Activated T-cell treated with anti-CD3 and anti-CD28 coated beads, Interleukin-2, amount 50 U/mL, for 24 hours (primary cell): ENCODE results near the gene ASB17.
"Not testable (repeated sequence)": the region's sequence is repeated elsewhere in the genome, so short reads cannot be mapped to it uniquely, and the experiment has no call there.

Experiments used
- DNase-seq: peaks from one replicate; pipeline ENCODE4 v3.0.0-alpha.2; 2020
- H3K27ac Mint-ChIP-seq: 2 replicates; pipeline ENCODE4 v1.8.0; 2020; ENCODE audit warnings: mild to moderate bottlenecking, mixed read lengths
- H3K27me3 Mint-ChIP-seq: 2 replicates; pipeline ENCODE4 v1.8.0; 2020; ENCODE audit warnings: mixed read lengths
- H3K36me3 Mint-ChIP-seq: 2 replicates; pipeline ENCODE4 v1.8.0; 2020; ENCODE audit warnings: low read depth, mixed read lengths
- H3K4me1 Mint-ChIP-seq: 2 replicates; pipeline ENCODE4 v1.8.0; 2020; ENCODE audit warnings: low read depth, mixed read lengths
- H3K4me3 Mint-ChIP-seq: 2 replicates; pipeline ENCODE4 v1.8.0; 2020; ENCODE audit warnings: mild to moderate bottlenecking, moderate library complexity, mixed read lengths
- H3K9me3 Mint-ChIP-seq: 2 replicates; pipeline ENCODE4 v1.8.0; 2020; ENCODE audit warnings: mixed read lengths

Gene ASB17

DNA sequence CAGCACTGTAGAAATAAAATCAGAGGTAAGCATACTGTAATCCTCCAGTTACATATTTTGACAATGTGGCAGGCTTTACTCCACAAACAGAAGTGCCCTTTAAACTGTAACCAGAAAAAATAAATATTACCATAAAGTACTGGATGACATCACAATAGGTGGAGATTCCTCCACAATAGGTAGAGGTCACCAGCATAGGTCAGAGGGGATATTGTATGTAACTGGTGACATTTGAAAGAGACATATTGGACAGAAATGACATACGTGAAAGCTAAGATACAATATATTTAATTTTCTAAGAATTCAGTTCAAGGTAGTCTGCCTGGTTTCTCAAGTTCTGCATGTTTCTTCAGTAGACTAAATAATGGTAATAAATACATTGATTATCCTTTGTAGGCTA lies at the start of gene ASB17:
TSS of gene ASB17 (minus strand) at position 101 of the 400 bp plus-strand sequence. CDS start 113 bp downstream, outside the sequence.
- H3K27me3 Mint-ChIP-seq: peaks cover 5% of the 10 kb centered on the region
- no peak within 1 kb of the TSS for H3K4me3 Mint-ChIP-seq
- H3K4me1 Mint-ChIP-seq: no peaks in the 10 kb centered on the region
- DNase-seq: no peak
- H3K36me3 Mint-ChIP-seq: no peaks in the 10 kb centered on the region
- peaks cover 2% of the 10 kb centered on the region for H3K9me3 Mint-ChIP-seq
- no peak within 1 kb of the TSS for H3K27ac Mint-ChIP-seq

GRCh38 chr1:75980972-75981897 lies 49.0 kb upstream of the ASB17 start:
- Mint-ChIP-seq H3K27me3 (peaks cover 4% of the 10 kb centered on the region), H3K9me3 (peaks cover 7% of the 10 kb centered on the region), H3K36me3 (no peaks in the 10 kb centered on the region), H3K4me3 (no peak overlapping the region), H3K27ac (no peak overlapping the region), H3K4me1 (no peaks in the 10 kb centered on the region)
- no peak for DNase-seq

GRCh38 chr1:75970631-75971030 lies 38.4 kb upstream of the ASB17 start:
- Mint-ChIP-seq H3K27me3 (peaks cover 10% of the 10 kb centered on the region), H3K36me3 (no peaks in the 10 kb centered on the region), H3K4me3 (no peak overlapping the region), H3K27ac (no peak overlapping the region), H3K9me3 (no peaks in the 10 kb centered on the region), H3K4me1 (no peaks in the 10 kb centered on the region)
- no peak for DNase-seq

DNA sequence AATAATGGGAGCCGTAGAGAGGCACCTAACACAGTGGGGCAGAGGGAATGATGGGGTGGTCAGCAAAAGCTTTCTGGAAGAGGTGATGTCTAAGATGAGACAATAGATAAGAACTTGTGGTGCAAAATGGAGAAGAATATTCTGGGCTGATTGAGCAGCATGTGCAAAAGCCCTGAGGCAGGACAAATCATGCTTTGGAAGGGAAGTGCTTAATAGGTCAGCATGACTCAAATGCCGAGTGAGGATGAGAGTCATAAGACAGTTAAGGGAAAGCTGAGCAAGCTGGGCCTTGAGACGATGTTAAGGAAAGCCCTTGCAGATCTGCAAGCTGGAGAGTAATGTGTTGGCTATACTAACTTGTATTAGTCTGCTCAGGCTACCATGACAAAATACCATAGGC lies 37.3 kb upstream of the ASB17 start:
- Mint-ChIP-seq H3K4me3 (no peak overlapping the region), H3K4me1 (no peaks in the 10 kb centered on the region), H3K27me3 (peaks cover 7% of the 10 kb centered on the region), H3K36me3 (no peaks in the 10 kb centered on the region), H3K27ac (no peak overlapping the region), H3K9me3 (no peaks in the 10 kb centered on the region)
- no peak for DNase-seq

- H3K27me3 Mint-ChIP-seq: peaks cover 10% of the 10 kb centered on the region
- DNase-seq: no peak
- no peaks in the 10 kb centered on the region for H3K9me3 Mint-ChIP-seq
- H3K36me3 Mint-ChIP-seq: no peaks in the 10 kb centered on the region
- H3K4me1 Mint-ChIP-seq: no peaks in the 10 kb centered on the region
- H3K4me3 Mint-ChIP-seq: no peak overlapping the region
- no peak overlapping the region for H3K27ac Mint-ChIP-seq
These were observed 35.5 kb upstream of the ASB17 start for GRCh38 chr1:75967719-75968118.

DNA sequence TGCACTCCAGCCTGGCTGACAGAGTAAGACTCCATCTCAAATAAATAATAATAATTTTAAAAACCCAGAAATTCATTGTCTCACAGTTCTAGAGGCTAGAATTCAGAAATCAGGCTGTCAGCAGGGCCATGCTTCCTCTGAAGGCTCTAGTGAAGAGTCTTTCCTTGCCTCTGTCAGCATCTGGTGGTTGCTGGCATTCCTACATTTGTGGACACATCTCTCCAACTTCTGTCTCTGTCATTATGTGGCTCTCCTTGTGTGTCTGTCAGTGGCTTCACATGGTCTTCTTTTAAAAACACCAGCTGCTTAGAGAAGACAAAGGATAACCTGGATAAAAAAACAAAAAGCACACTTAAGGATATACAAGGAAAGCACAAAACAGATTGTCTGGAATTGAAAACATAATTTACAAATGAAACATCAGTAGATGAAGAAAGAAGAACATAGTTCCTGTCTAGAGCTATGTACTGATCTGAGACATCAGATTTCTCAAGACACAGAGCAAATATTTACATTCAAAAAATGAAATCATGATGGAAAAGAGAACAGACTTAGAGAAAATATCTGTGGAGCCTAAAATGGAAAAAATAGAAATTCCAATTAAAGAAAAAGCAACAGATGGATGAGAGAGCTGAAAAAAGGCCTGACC lies 32.7 kb upstream of the ASB17 start:
- Mint-ChIP-seq H3K36me3 (no peaks in the 10 kb centered on the region), H3K4me1 (no peaks in the 10 kb centered on the region), H3K9me3 (no peaks in the 10 kb centered on the region), H3K27ac (no peak overlapping the region), H3K27me3 (peaks cover 10% of the 10 kb centered on the region), H3K4me3 (no peak overlapping the region)
- DNase-seq: no peak

DNA sequence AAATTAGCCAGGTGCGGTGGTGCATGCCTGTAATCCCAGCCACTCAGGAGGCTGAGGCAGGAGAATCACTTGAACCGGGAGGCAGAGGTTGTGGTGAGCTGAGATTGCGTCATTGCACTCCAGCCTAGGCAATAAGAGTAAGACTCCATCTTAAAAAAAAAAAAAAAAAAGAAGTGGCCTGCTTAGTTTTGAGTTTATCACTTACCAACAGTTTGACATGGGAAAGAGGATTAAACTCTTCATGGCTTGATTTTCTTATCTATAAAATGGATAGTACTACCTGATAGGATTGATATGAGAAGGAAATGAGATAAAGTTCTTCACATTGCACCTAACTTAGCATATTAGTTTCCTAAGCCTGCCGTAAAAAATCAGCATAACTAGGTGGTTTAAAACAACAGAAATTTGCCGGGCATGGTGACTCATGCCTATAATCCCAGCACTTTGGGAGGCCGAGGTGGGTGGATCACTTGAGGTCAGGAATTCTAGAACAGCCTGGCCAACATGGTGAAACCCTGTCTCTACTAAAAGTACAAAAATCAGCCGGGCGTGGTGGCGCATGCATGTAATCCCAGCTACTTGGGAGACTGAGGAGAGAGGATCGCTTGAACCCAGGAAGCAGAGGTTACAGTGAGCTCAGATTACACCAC lies 32.0 kb upstream of the ASB17 start:
- DNase-seq, H3K27ac Mint-ChIP-seq, H3K4me1 Mint-ChIP-seq, H3K27me3 Mint-ChIP-seq, H3K9me3 Mint-ChIP-seq, H3K36me3 Mint-ChIP-seq, H3K4me3 Mint-ChIP-seq: not testable (repeated sequence)

DNA sequence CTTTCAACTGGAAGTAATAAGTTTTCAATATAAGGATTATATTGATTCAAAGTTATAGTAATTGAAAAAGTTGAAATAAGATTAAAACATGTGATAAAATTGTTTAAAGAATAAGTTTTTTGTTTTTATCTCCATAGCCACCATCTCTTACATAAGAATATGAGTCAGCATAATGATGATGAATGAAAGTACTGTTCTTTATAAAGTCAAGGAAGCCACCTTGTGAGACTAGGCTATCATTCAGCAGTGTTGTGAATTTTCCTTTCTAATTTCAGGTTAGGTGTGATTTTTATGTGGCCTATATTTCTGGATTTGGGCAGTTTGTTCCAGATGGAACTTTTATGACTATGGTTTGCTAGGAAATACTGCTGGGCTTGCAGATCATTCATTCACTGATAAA lies 22.4 kb upstream of the ASB17 start:
- Mint-ChIP-seq H3K4me1 (no peaks in the 10 kb centered on the region), H3K9me3 (no peaks in the 10 kb centered on the region)

GRCh38 chr1:75953461-75953860 lies 21.3 kb upstream of the ASB17 start:
- H3K4me1 Mint-ChIP-seq: no peaks in the 10 kb centered on the region
- no peaks in the 10 kb centered on the region for H3K9me3 Mint-ChIP-seq
- no peak overlapping the region for H3K27ac Mint-ChIP-seq

More for the DNA sequence above, 22.4 kb upstream of the ASB17 start:
- Mint-ChIP-seq H3K4me3 (no peak overlapping the region), H3K27me3 (no peaks in the 10 kb centered on the region), H3K27ac (no peak overlapping the region), H3K36me3 (no peaks in the 10 kb centered on the region)
- DNase-seq: no peak

GRCh38 chr1:75952016-75952415 lies 19.8 kb upstream of the ASB17 start:
- Mint-ChIP-seq H3K4me1 (no peaks in the 10 kb centered on the region), H3K36me3 (no peaks in the 10 kb centered on the region), H3K4me3 (no peak overlapping the region), H3K9me3 (no peaks in the 10 kb centered on the region), H3K27me3 (no peaks in the 10 kb centered on the region), H3K27ac (no peak overlapping the region)
- DNase-seq: no peak

More at GRCh38 chr1:75953461-75953860, 21.3 kb upstream of the ASB17 start:
- no peak for DNase-seq
- Mint-ChIP-seq H3K36me3 (no peaks in the 10 kb centered on the region), H3K4me3 (no peak overlapping the region), H3K27me3 (no peaks in the 10 kb centered on the region)

- Mint-ChIP-seq H3K4me3 (no peak overlapping the region), H3K36me3 (no peaks in the 10 kb centered on the region), H3K27me3 (no peaks in the 10 kb centered on the region), H3K4me1 (no peaks in the 10 kb centered on the region), H3K9me3 (peaks cover 4% of the 10 kb centered on the region), H3K27ac (no peak overlapping the region)
- DNase-seq: no peak
These were observed 18.0 kb upstream of the ASB17 start for GRCh38 chr1:75950176-75950575.

DNA sequence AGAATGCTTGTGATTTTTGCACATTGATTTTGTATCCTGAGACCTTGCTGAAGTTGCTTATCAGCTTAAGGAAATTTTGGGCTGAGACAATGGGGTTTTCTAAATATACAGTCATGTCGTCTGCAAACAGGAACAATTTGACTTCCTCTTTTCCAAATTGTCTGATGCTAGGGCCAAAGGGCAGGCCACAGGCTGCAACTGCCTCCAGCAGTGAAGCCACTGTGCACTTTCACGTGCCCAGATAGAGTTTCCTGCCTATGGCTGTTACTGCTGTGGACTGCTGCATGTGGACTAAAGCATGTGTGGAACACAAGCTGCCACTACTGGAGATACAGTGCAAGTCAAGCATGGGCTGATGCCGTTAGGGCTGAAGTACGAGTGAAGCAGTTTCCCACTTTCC lies 10.8 kb upstream of the ASB17 start:
- not testable (repeated sequence) for H3K4me3 Mint-ChIP-seq, H3K36me3 Mint-ChIP-seq, DNase-seq, H3K27me3 Mint-ChIP-seq, H3K27ac Mint-ChIP-seq, H3K4me1 Mint-ChIP-seq
- peaks cover 12% of the 10 kb centered on the region for H3K9me3 Mint-ChIP-seq

DNA sequence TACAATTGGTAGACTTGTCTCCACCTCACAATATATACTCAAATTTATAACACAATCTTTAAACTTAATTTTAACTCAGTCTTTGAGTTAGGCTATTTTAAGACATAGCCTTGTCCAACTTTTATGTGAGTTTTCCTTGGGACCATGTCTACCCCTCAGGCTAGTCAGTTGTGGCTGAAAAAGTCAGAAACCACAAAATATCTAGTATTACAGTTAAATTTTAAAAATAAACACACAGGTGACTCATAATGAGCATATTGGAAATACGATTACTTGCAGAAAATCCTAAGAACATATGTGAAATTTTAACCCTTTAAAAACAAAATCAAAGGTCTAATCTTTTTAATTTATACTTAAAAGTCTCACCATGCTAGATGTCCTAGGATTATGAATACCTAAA lies 4.8 kb upstream of the ASB17 start:
- H3K27ac Mint-ChIP-seq: no peak overlapping the region
- H3K27me3 Mint-ChIP-seq: peaks cover 3% of the 10 kb centered on the region
- DNase-seq: no peak
- no peak overlapping the region for H3K4me3 Mint-ChIP-seq
- no peaks in the 10 kb centered on the region for H3K4me1 Mint-ChIP-seq
- no peaks in the 10 kb centered on the region for H3K36me3 Mint-ChIP-seq
- peaks cover 3% of the 10 kb centered on the region for H3K9me3 Mint-ChIP-seq

DNA sequence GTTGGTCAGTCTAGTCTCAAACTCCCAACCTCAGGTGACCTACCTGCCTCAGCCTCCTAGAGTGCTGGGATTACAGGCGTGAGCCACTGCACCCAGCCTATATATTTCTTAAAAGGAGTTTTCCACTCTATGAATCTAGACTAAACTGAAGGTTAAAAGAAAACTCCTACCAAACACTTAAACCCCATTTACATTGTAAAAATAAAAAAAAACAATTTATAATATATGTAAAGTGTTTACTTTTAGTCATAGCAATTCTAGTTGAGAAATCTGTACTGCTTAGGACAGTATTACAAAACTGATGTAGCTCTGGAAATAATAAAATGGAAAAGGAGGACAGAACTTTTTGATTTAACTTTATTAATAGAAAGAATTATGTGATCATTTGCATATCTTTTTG lies 9.5 kb downstream of the ASB17 start:
- Mint-ChIP-seq H3K27ac (no peak overlapping the region), H3K4me3 (no peak overlapping the region), H3K36me3 (no peaks in the 10 kb centered on the region), H3K27me3 (no peaks in the 10 kb centered on the region), H3K9me3 (no peaks in the 10 kb centered on the region), H3K4me1 (no peaks in the 10 kb centered on the region)
- DNase-seq: no peak

DNA sequence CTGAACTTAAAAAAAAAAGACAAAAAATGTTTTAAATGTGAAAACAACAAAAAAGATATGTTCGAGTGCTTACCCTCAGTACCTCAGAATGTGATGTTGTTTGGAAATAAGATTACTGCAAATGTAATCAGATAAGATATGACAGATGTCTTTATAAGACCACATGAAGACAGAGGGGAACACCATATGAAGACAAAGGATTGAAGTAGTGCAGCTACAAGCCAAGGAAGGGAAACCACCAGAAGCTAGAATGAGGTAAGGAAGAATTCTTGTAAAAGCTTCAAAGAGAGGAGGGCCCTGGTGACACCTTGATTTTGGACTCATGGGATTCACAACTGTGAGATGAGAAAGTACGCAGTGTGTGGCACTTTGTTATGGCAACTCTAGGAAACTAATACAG lies 15.4 kb downstream of the ASB17 start:
- no peaks in the 10 kb centered on the region for H3K4me1 Mint-ChIP-seq
- H3K36me3 Mint-ChIP-seq: no peaks in the 10 kb centered on the region
- no peak for DNase-seq
- no peak overlapping the region for H3K27ac Mint-ChIP-seq
- no peak overlapping the region for H3K4me3 Mint-ChIP-seq
- no peaks in the 10 kb centered on the region for H3K27me3 Mint-ChIP-seq
- no peaks in the 10 kb centered on the region for H3K9me3 Mint-ChIP-seq
